Duodenal mucosa (tissue), 2 donors: ENCODE results near the gene PLXDC1.

Source experiments
- H3K27ac ChIP-seq: one replicate; pipeline ENCODE4 v1.7.0; 2013; ENCODE audit warnings: low read depth, low read length
- H3K27me3 ChIP-seq, 2 donors: one replicate each; pipeline ENCODE4 v1.7.0; 2013; ENCODE audit warnings: low read length in 2 of 2, control low read depth in 1 of 2; ENCODE audit not compliant: insufficient read depth in 2 of 2, control insufficient read depth in 1 of 2
- H3K36me3 ChIP-seq, 2 donors: one replicate each; pipeline ENCODE4 v1.7.0; 2013; ENCODE audit warnings: low read length in 2 of 2, control low read depth in 1 of 2; ENCODE audit not compliant: insufficient read depth in 2 of 2, control insufficient read depth in 1 of 2
- H3K4me1 ChIP-seq, 2 donors: one replicate each; pipeline ENCODE4 v1.7.0; 2013; ENCODE audit warnings: low read length in 2 of 2, control low read depth in 1 of 2; ENCODE audit not compliant: insufficient read depth in 2 of 2, control insufficient read depth in 1 of 2
- H3K4me3 ChIP-seq, 2 donors: one replicate each; pipeline ENCODE4 v1.7.0; 2013; ENCODE audit warnings: low read length in 2 of 2, low read depth in 1 of 2
- H3K9ac ChIP-seq, 2 donors: one replicate each; pipeline ENCODE4 v1.7.0; 2013; ENCODE audit warnings: low read length in 2 of 2, low read depth in 1 of 2
- H3K9me3 ChIP-seq, 2 donors: one replicate each; pipeline ENCODE4 v1.7.0; 2013; ENCODE audit warnings: low read length in 2 of 2, control low read depth in 1 of 2; ENCODE audit not compliant: control insufficient read depth in 1 of 2

Gene PLXDC1

DNA sequence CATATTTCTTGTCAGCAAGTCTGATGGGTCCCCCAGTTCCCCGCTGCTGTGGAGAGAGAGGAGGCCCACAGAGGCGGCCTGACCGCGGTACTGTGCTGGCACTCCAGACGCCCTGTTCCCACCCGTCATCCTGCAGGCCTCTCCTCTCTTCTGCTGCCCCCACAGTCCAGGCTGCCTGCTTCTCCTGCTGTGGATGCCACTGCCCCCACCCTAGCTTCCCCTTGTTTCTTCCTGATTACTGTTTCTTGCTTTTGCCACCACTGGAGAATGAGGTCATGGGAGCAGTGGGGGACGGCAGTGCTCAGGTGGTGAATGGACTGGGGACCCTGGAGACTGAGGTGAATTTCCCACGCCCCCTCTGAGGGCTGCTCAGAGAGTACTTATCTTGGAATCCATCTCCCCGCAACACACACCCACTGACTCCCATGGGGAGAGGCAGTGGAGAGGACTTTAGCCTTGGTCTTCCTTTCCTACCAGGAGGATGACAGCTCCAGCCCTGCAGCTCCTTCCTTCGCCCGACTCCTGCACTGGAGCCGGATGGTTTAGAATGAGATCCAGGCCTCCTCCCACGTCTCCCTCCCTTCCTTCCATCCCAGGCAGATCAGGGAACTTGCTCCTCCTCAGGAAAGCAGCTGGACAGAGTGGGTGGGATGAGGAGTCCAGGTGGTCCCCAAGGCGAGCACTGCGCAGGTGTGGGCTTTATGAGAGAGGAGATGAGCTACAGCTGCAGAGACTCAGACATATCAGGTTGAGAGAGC, 60.4 kb downstream of the PLXDC1 start:
- H3K27me3 ChIP-seq, result no peaks in the 10 kb centered on the region
- H3K9me3 ChIP-seq, result no peaks in the 10 kb centered on the region
- no peak overlapping the region for H3K4me3 ChIP-seq
- no peaks in the 10 kb centered on the region for H3K36me3 ChIP-seq
- H3K4me1 ChIP-seq, result peaks cover 25 to 29% of the 10 kb centered on the region in 2 donors
- H3K9ac ChIP-seq, result no peak overlapping the region
- H3K27ac ChIP-seq, result no peak overlapping the region

DNA sequence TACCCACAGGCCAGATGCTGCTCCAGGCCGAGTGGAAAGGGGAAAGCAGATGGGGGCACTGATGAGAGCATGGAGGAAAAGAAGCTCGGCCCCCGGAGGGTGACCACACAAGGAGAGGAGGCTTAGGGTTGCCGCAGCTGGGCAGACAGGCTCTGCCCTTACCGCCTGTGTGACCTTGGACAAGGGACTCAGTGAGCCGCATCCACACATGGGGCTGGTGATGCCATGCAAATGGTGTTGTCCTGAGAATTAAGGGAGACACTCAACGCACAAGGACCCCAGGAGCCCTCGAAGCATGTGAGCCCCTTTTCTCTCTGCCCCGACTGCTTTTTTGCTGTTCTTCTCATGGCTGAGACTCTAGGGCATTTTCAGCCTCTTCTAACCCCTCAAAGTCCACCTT, 61.0 kb downstream of the PLXDC1 start:
- no peaks in the 10 kb centered on the region for H3K9me3 ChIP-seq
- no peak overlapping the region for H3K4me3 ChIP-seq
- H3K27me3 ChIP-seq, result no peaks in the 10 kb centered on the region
- no peak overlapping the region for H3K27ac ChIP-seq
- H3K4me1 ChIP-seq, result peaks cover 23 to 24% of the 10 kb centered on the region in 2 donors
- no peaks in the 10 kb centered on the region for H3K36me3 ChIP-seq
- H3K9ac ChIP-seq, result no peak overlapping the region

DNA sequence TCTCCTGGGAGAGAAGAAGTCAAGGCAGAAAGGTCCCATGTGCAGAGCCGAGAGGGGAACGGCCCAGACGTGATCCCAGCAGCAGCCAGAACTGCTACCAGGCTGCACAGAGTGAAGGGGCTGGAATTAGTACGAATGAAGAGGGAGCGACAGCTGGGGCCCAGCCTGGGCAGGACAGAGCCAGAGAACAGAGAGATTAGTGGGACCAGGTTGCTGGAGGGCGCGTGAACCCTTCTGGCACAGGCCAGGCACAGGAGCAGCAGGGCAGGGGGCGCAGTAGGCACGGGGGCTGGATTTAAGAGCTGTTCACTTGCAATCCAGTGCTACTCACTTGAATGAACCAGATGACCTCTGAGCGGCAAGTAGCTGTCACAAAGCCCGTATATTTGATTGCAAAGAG, 66.9 kb downstream of the PLXDC1 start:
- Histone ChIP-seq H3K4me3 (no peak overlapping the region), H3K4me1 (peaks cover 4 to 7% of the 10 kb centered on the region in 2 donors), H3K27me3 (no peaks in the 10 kb centered on the region), H3K9ac (no peak overlapping the region), H3K9me3 (no peaks in the 10 kb centered on the region), H3K27ac (no peak overlapping the region), H3K36me3 (no peaks in the 10 kb centered on the region)

DNA sequence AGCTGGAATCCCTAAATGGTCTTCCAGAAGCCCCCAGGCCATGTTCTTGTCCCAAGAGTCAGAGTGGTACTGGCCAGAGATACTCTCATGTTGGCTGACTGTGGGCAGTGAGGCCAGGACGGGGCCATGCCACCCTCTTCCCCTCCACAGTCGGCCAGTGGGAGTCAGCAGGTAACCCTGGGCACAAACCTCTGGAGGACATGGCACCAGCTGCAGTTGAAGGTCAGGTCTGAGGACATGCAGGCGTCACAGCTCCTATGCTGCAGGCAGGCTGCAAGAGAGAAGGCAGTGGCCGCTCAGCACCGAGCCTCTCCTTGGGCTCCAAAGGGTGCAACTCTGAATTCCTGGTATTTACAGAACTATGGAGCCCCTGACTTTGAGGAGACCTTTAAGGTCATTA, 68.2 kb downstream of the PLXDC1 start:
- Histone ChIP-seq H3K27ac (no peak overlapping the region), H3K27me3 (no peaks in the 10 kb centered on the region), H3K4me1 (peaks cover 4 to 7% of the 10 kb centered on the region in 2 donors), H3K36me3 (no peaks in the 10 kb centered on the region), H3K9me3 (no peaks in the 10 kb centered on the region), H3K9ac (no peak overlapping the region), H3K4me3 (no peak overlapping the region)

DNA sequence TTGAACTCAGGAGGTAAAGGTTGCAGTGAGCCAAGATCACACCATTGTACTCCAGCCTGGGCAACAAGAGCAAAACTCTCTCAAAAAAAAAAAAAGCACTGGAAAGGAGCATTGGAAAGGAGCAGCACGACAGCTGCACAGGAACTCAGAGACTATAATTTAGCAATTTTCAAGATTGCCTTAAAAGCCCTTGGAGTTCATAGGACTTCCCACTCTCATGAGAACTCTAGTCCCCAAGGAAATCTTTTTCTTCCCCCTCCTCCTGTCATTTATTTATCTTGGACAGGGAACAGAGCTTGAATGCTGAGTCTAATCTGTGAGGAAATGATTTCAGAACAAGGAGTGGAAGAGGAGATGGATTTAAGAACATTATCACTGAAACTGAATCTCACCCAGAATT, 69.0 kb downstream of the PLXDC1 start:
- Histone ChIP-seq H3K4me3 (no peak overlapping the region), H3K27me3 (no peaks in the 10 kb centered on the region), H3K9me3 (no peaks in the 10 kb centered on the region), H3K36me3 (no peaks in the 10 kb centered on the region), H3K27ac (no peak overlapping the region), H3K9ac (no peak overlapping the region), H3K4me1 (peaks cover 4 to 7% of the 10 kb centered on the region in 2 donors)

DNA sequence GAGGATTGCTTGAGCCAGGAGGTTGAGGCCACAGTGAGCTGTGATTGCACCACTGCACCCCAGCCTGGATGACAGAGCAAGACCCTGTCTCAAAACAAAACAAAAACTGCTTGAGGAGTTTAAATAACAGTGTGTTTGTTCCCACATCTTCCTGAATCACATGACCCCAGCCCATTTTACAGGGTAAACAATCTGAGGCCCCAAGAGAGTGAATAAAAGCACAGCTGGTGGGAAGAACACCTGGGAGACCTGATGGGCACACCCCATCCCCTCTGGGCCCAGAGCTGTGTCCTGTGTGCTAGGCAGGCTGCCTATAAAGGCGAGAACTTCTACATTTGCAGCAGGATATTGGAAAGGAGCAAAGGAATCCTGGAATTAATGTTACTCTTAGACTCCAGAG, 69.6 kb downstream of the PLXDC1 start:
- Histone ChIP-seq H3K9ac (no peak overlapping the region), H3K9me3 (no peaks in the 10 kb centered on the region), H3K27me3 (no peaks in the 10 kb centered on the region), H3K4me3 (no peak overlapping the region), H3K4me1 (peaks cover 4 to 7% of the 10 kb centered on the region in 2 donors), H3K27ac (no peak overlapping the region), H3K36me3 (no peaks in the 10 kb centered on the region)

DNA sequence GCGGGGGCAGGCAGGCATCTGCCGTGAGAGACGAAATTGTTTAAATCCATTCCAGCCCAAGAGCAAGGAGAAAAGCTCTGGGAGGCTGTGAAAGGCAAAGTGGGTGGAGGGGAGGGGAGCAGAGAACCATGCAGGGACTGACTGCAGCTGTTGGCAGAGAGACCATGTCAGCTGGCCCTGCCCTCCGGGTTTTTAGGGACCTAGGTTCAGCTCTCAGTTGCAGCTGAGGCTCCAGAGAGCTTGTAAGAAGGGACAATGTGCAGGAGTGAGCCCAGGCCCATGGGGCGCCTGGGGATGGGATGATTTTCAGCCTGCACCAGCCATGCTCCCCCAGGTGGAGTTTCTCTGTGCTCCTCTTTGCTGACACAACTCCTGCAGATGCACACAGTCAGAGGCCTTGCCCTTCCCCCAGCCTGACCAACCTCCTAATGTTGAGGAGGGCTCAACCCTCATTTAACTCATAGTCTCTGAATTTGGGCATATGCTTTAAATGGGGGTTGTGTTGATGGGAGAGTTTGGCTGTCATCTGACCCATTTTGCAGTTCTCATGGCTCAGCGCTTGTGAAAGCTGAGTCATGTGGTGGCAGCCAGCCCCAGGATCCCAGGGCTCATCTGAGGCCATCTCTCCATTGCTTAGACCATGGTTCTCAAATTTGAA, 70.9 kb downstream of the PLXDC1 start:
- Histone ChIP-seq H3K27ac (no peak overlapping the region), H3K27me3 (no peaks in the 10 kb centered on the region), H3K36me3 (no peaks in the 10 kb centered on the region), H3K4me1 (peaks cover 4 to 7% of the 10 kb centered on the region in 2 donors), H3K4me3 (no peak overlapping the region), H3K9ac (no peak overlapping the region), H3K9me3 (no peaks in the 10 kb centered on the region)

DNA sequence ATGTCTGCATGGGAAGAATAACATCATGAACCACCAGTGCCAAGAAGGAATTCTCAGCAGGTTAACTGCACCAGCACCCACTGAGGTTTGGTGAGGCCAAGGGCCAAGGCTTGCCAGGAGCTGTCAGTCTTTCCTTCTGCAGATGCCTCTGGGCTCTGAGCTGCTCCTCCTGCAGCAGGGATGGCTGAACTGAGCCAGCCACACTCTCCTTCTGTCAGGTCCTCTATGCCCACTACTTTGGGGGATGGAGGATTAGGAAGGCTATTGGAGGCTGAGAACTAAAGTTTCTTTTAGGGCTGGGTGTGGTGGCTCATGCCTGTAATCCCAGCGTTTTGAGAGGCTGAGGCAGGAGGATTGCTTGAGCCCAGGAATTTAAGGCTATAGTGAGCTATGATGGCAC, 71.6 kb downstream of the PLXDC1 start:
- H3K36me3 ChIP-seq, result no peaks in the 10 kb centered on the region
- H3K9me3 ChIP-seq, result no peaks in the 10 kb centered on the region
- no peak overlapping the region for H3K9ac ChIP-seq
- no peak overlapping the region for H3K27ac ChIP-seq
- peaks cover 7 to 9% of the 10 kb centered on the region in 2 donors for H3K4me1 ChIP-seq
- no peak overlapping the region for H3K4me3 ChIP-seq
- no peaks in the 10 kb centered on the region for H3K27me3 ChIP-seq

DNA sequence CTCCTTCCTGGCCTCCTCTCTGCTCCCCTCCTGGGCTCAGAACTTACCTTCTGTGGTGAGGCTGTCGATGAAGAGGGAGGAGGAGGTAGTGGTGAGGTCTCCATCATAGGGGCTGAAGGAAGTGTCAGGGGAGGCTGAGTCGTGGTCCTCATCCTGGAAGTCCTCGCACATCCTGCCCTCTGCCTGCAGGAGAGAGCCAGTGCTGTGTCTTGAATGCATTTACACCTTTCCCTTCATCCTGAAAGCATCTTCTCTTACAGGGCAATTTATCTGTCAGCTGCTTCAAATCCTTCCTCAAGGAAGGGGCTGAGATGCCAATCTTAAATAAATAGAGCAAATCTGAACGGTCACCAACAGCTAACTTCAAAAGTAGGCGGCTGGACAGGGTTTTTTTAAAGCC, 73.6 kb downstream of the PLXDC1 start:
- no peaks in the 10 kb centered on the region for H3K36me3 ChIP-seq
- no peak overlapping the region for H3K9ac ChIP-seq
- H3K4me1 ChIP-seq, result peaks cover 13% of the 10 kb centered on the region in 2 donors
- no peak overlapping the region for H3K4me3 ChIP-seq
- H3K27me3 ChIP-seq, result no peaks in the 10 kb centered on the region
- H3K27ac ChIP-seq, result no peak overlapping the region
- no peaks in the 10 kb centered on the region for H3K9me3 ChIP-seq

DNA sequence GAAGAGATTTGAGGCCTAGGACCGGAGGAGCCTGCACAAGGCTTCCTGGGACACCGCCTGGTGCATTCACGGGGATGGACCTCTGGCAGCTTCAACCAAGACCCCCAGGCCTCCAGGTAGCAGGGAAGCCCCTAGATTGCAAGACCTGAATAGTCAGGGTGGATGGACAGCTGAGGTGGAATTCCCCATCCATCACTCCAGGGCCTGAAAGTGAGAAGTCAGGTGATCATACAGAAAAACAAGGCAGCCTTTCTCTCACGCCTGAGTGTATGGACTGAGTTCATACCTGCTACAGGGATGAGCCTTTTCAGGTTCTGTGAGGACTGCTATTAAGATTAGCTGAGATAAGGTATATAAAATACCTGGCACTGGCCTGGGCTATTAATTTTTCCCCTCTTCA, 74.2 kb downstream of the PLXDC1 start:
- Histone ChIP-seq H3K9ac (no peak overlapping the region), H3K9me3 (no peaks in the 10 kb centered on the region), H3K36me3 (no peaks in the 10 kb centered on the region), H3K27me3 (no peaks in the 10 kb centered on the region), H3K4me1 (peaks cover 13% of the 10 kb centered on the region in 2 donors), H3K27ac (no peak overlapping the region), H3K4me3 (no peak overlapping the region)
